SK-N-SH treated with all-trans-retinoic acid at 6 μM for 48 hours (cell line): Measurements from ENCODE around the gene KATNAL1.

ENCODE experiments used
- ATAC-seq: fragments of 200-7000 bp; cut with Tn5 transposase; 3 replicates; pipeline ENCODE4 v1.9.1; 2020; ENCODE audit warnings: mild to moderate bottlenecking, moderate library complexity
- ARNTL ChIP-seq: fragments of 450-650 bp; formaldehyde crosslinking; IDR thresholded peaks from 2 replicates; pipeline ENCODE4 v1.5.0; 2020; ENCODE audit warnings: low read depth, mild to moderate bottlenecking, moderate library complexity, borderline replicate concordance
- BACH2 ChIP-seq: fragments of 250-450 bp; sonication (Bioruptor Pico); IDR thresholded peaks from 2 replicates; pipeline ENCODE4 v1.9.0; 2021; ENCODE audit warnings: mild to moderate bottlenecking, borderline replicate concordance
- ESRRG ChIP-seq: fragments of 250-450 bp; sonication (Bioruptor Pico); IDR thresholded peaks from 2 replicates; pipeline ENCODE4 v1.6.1; 2021; ENCODE audit warnings: mild to moderate bottlenecking
- GLIS3 ChIP-seq: fragments of 250-450 bp; sonication (Bioruptor Pico); IDR thresholded peaks from 2 replicates; pipeline ENCODE4 v1.5.0; 2020; ENCODE audit warnings: mild to moderate bottlenecking, moderate library complexity
- ISL1 ChIP-seq: fragments of 250-450 bp; sonication (Bioruptor Pico); IDR thresholded peaks from 2 replicates; pipeline ENCODE4 v2.1.2; 2022; ENCODE audit warnings: mild to moderate bottlenecking, moderate library complexity
- PPARA ChIP-seq: fragments of 250-450 bp; sonication (Bioruptor Pico); IDR thresholded peaks from 2 replicates; pipeline ENCODE4 v1.5.0; 2020; ENCODE audit warnings: mild to moderate bottlenecking, borderline replicate concordance
- RARB ChIP-seq: fragments of 250-450 bp; sonication (Bioruptor Pico); IDR thresholded peaks from 2 replicates; pipeline ENCODE4 v1.8.0; 2021; ENCODE audit warnings: mild to moderate bottlenecking, moderate library complexity
- SNAI2 ChIP-seq: fragments of 250-450 bp; sonication (Bioruptor Pico); IDR thresholded peaks from 2 replicates; pipeline ENCODE4 v1.5.0; 2020; ENCODE audit warnings: mild to moderate bottlenecking, moderate library complexity
- TCF4 ChIP-seq: fragments of 250-450 bp; sonication (Bioruptor Pico); IDR thresholded peaks from 2 replicates; pipeline ENCODE4 v1.8.0; 2021; ENCODE audit warnings: mild to moderate bottlenecking, moderate library complexity, borderline replicate concordance
- TOX ChIP-seq: fragments of 250-450 bp; sonication (Bioruptor Pico); IDR thresholded peaks from 2 replicates; pipeline ENCODE4 v1.8.0; 2021; ENCODE audit warnings: mild to moderate bottlenecking, moderate library complexity, borderline replicate concordance
- ZC3H10 ChIP-seq: fragments of 250-450 bp; sonication (Bioruptor Pico); IDR thresholded peaks from 2 replicates; pipeline ENCODE4 v1.5.1; 2021; ENCODE audit warnings: mild to moderate bottlenecking, moderate library complexity
- ZFP30 ChIP-seq: fragments of 450-650 bp; formaldehyde crosslinking; IDR thresholded peaks from 2 replicates; pipeline ENCODE4 v1.5.0; 2022; ENCODE audit warnings: mild to moderate bottlenecking, moderate library complexity
- ZNF70 ChIP-seq: fragments of 450-650 bp; formaldehyde crosslinking; IDR thresholded peaks from 2 replicates; pipeline ENCODE4 v1.5.0; 2020; ENCODE audit warnings: mild to moderate bottlenecking, moderate library complexity
- TF ChIP-seq, protein P1 (sequence below): fragments of 250-450 bp; sonication (Bioruptor Pico); IDR thresholded peaks from 2 replicates; pipeline ENCODE4 v1.8.0; 2021; ENCODE audit warnings: low read depth, mild to moderate bottlenecking, moderate library complexity, borderline replicate concordance
- TF ChIP-seq, protein P2 (sequence below): fragments of 250-450 bp; sonication (Bioruptor Pico); IDR thresholded peaks from 2 replicates; pipeline ENCODE4 v1.5.0; 2020; ENCODE audit warnings: mild to moderate bottlenecking, moderate library complexity
- TF ChIP-seq, protein P3 (sequence below): fragments of 250-450 bp; sonication (Bioruptor Pico); IDR thresholded peaks from 2 replicates; pipeline ENCODE4 v1.5.1; 2020; ENCODE audit warnings: low read depth, mild to moderate bottlenecking, moderate library complexity
- TF ChIP-seq, protein P4 (sequence below): fragments of 250-450 bp; sonication (Bioruptor Pico); IDR thresholded peaks from 2 replicates; pipeline ENCODE4 v1.8.0; 2020; ENCODE audit warnings: mild to moderate bottlenecking, moderate library complexity, borderline replicate concordance
- TF ChIP-seq, protein P5 (sequence below): fragments of 250-450 bp; sonication (Bioruptor Pico); IDR thresholded peaks from 2 replicates; pipeline ENCODE4 v1.5.1; 2021; ENCODE audit warnings: mild to moderate bottlenecking, moderate library complexity

Gene KATNAL1

DNA sequence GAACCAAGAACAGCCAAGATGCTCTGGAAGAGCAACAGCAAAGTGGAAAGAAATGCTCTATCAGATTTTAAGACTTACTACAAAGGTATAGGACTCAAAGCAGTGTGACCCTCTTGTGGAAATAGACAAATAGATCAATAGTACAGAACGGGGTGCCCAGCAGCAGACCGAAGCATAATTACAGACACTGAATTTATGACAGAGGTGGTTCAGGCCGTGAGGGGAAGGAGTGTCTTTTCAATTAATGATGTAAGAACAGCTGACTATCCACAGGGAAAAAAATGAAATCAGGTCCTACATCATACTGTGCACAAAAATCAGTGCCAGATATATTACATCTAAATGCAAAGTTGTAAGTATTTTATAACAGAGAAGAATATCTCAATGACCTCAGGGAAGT is 95.6 kb downstream of the KATNAL1 start:
- TF ChIP-seq, protein P1, sequence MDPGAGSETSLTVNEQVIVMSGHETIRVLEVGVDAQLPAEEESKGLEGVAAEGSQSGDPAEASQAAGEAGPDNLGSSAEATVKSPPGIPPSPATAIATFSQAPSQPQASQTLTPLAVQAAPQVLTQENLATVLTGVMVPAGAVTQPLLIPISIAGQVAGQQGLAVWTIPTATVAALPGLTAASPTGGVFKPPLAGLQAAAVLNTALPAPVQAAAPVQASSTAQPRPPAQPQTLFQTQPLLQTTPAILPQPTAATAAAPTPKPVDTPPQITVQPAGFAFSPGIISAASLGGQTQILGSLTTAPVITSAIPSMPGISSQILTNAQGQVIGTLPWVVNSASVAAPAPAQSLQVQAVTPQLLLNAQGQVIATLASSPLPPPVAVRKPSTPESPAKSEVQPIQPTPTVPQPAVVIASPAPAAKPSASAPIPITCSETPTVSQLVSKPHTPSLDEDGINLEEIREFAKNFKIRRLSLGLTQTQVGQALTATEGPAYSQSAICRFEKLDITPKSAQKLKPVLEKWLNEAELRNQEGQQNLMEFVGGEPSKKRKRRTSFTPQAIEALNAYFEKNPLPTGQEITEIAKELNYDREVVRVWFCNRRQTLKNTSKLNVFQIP (CRISPR knock-in tag): no peak
- TF ChIP-seq TCF4 (CRISPR knock-in tag) (no peak), ZFP30 (CRISPR knock-in tag) (no peak)
- TF ChIP-seq, protein P2, sequence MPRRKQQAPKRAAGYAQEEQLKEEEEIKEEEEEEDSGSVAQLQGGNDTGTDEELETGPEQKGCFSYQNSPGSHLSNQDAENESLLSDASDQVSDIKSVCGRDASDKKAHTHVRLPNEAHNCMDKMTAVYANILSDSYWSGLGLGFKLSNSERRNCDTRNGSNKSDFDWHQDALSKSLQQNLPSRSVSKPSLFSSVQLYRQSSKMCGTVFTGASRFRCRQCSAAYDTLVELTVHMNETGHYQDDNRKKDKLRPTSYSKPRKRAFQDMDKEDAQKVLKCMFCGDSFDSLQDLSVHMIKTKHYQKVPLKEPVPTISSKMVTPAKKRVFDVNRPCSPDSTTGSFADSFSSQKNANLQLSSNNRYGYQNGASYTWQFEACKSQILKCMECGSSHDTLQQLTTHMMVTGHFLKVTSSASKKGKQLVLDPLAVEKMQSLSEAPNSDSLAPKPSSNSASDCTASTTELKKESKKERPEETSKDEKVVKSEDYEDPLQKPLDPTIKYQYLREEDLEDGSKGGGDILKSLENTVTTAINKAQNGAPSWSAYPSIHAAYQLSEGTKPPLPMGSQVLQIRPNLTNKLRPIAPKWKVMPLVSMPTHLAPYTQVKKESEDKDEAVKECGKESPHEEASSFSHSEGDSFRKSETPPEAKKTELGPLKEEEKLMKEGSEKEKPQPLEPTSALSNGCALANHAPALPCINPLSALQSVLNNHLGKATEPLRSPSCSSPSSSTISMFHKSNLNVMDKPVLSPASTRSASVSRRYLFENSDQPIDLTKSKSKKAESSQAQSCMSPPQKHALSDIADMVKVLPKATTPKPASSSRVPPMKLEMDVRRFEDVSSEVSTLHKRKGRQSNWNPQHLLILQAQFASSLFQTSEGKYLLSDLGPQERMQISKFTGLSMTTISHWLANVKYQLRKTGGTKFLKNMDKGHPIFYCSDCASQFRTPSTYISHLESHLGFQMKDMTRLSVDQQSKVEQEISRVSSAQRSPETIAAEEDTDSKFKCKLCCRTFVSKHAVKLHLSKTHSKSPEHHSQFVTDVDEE (CRISPR knock-in tag): no peak
- no peak for ATAC-seq

DNA sequence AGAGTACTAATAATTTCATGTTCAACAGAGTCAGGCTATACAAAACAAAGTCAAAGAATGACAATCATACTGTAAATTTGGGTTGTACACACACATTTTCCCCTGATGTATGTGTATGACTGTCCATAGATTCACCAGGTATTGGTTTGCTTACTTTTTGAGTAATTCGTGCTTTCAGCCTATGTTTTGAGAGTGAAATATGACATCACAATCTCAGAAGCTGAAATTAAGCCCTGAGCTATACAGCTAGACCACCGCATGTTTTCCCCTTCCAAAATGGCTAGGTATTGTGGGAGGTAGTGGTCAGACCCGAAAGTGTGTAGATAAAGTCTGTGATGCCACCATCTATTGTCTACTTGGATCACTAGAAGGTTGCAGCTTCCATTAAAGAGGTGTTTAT is 102.8 kb downstream of the KATNAL1 start:
- ATAC-seq: no peak
- TF ChIP-seq, protein P3, sequence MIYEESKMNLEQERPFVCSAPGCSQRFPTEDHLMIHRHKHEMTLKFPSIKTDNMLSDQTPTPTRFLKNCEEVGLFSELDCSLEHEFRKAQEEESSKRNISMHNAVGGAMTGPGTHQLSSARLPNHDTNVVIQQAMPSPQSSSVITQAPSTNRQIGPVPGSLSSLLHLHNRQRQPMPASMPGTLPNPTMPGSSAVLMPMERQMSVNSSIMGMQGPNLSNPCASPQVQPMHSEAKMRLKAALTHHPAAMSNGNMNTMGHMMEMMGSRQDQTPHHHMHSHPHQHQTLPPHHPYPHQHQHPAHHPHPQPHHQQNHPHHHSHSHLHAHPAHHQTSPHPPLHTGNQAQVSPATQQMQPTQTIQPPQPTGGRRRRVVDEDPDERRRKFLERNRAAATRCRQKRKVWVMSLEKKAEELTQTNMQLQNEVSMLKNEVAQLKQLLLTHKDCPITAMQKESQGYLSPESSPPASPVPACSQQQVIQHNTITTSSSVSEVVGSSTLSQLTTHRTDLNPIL (CRISPR knock-in tag): no peak
- TF ChIP-seq, protein P4, sequence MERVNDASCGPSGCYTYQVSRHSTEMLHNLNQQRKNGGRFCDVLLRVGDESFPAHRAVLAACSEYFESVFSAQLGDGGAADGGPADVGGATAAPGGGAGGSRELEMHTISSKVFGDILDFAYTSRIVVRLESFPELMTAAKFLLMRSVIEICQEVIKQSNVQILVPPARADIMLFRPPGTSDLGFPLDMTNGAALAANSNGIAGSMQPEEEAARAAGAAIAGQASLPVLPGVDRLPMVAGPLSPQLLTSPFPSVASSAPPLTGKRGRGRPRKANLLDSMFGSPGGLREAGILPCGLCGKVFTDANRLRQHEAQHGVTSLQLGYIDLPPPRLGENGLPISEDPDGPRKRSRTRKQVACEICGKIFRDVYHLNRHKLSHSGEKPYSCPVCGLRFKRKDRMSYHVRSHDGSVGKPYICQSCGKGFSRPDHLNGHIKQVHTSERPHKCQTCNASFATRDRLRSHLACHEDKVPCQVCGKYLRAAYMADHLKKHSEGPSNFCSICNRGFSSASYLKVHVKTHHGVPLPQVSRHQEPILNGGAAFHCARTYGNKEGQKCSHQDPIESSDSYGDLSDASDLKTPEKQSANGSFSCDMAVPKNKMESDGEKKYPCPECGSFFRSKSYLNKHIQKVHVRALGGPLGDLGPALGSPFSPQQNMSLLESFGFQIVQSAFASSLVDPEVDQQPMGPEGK (CRISPR knock-in tag): no peak
- TF ChIP-seq, protein P2 (CRISPR knock-in tag): no peak
- no peak for TF ChIP-seq ISL1
- no peak for TF ChIP-seq GLIS3
- TF ChIP-seq ARNTL (CRISPR knock-in tag): no peak
- TF ChIP-seq BACH2: no peak
- TF ChIP-seq ESRRG: no peak
- TF ChIP-seq ZNF70 (CRISPR knock-in tag): no peak
- TF ChIP-seq ZC3H10 (CRISPR knock-in tag): no peak
- no peak for TF ChIP-seq RARB (CRISPR knock-in tag)
- TF ChIP-seq, protein P1 (CRISPR knock-in tag): no peak
- no peak for TF ChIP-seq SNAI2 (CRISPR knock-in tag)
- no peak for TF ChIP-seq TOX (CRISPR knock-in tag)
- no peak for TF ChIP-seq PPARA (CRISPR knock-in tag)
- TF ChIP-seq, protein P5, sequence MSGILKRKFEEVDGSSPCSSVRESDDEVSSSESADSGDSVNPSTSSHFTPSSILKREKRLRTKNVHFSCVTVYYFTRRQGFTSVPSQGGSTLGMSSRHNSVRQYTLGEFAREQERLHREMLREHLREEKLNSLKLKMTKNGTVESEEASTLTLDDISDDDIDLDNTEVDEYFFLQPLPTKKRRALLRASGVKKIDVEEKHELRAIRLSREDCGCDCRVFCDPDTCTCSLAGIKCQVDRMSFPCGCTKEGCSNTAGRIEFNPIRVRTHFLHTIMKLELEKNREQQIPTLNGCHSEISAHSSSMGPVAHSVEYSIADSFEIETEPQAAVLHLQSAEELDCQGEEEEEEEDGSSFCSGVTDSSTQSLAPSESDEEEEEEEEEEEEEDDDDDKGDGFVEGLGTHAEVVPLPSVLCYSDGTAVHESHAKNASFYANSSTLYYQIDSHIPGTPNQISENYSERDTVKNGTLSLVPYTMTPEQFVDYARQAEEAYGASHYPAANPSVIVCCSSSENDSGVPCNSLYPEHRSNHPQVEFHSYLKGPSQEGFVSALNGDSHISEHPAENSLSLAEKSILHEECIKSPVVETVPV: no peak
